Measurements from ENCODE around the gene TBC1D22A.

GRCh38 chr22:46748206-46748907 is 14.1 kb upstream of the TBC1D22A start:
- TF ChIP-seq CTCF (conservative IDR thresholded peaks at IDR 0.05; ENCODE audit: low read length), result no peak
- TF ChIP-seq EZH2phosphoT487 (IDR thresholded peaks at IDR 0.05; ENCODE audit: borderline replicate concordance, low read depth, low read length), result no peak

Data from OCI-LY7 (cell line).